Suprapubic skin (tissue), 4 donors: ENCODE data around the gene CFAP90.

ENCODE experiments used
- POLR2A ChIP-seq, 2 donors: fragments of 450-650 bp; IDR thresholded peaks; one replicate each; pipeline ENCODE4 v1.6.1; 2017; ENCODE audit warnings: antibody characterized with exemption in 2 of 2, mild to moderate bottlenecking in 2 of 2, moderate library complexity in 2 of 2
- POLR2AphosphoS5 ChIP-seq, 3 donors: sonication (generic); formaldehyde crosslinking; IDR thresholded peaks; one replicate each; pipeline ENCODE4 v1.6.1; 2017; ENCODE audit warnings: antibody characterized with exemption in 3 of 3
- TF ChIP-seq, protein P1 (sequence below), 2 donors: fragments of 200-600 bp in 1 of 2; fragments of 450-650 bp in 1 of 2; sonication (generic) in 1 of 2; IDR thresholded peaks; one replicate each; pipeline ENCODE4 v1.5.1; 2016 to 2019; ENCODE audit warnings: antibody characterized with exemption in 2 of 2, mild to moderate bottlenecking in 1 of 2, moderate library complexity in 1 of 2

DNA sequence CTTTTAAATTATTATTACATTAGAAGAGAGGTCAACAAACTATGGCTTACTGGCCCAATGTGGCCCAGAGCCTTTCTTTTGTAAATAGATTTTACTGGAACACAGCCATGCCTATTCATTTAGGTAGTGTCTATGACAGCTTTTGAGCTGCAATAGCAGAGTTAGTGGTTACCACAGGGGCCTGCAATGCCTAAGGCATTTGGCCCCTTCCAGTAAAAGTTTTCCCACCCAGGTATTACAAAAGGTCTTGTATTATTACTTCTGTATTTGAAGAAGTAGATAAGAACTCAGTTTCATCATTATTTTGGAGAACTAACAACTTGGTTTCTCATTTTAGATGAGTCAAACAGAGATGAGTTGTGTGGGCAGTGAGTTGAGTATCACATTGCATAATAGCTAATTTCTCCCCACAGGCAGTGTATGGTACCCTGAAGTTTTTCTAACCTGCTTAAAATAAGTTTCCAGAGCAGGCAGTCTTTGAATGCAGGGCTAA is 27.5 kb upstream of the CFAP90 start:
- TF ChIP-seq POLR2A (IDR thresholded peaks at IDR 0.05) (no peak), POLR2AphosphoS5 (IDR thresholded peaks at IDR 0.05) (no peak)
- TF ChIP-seq, protein P1, sequence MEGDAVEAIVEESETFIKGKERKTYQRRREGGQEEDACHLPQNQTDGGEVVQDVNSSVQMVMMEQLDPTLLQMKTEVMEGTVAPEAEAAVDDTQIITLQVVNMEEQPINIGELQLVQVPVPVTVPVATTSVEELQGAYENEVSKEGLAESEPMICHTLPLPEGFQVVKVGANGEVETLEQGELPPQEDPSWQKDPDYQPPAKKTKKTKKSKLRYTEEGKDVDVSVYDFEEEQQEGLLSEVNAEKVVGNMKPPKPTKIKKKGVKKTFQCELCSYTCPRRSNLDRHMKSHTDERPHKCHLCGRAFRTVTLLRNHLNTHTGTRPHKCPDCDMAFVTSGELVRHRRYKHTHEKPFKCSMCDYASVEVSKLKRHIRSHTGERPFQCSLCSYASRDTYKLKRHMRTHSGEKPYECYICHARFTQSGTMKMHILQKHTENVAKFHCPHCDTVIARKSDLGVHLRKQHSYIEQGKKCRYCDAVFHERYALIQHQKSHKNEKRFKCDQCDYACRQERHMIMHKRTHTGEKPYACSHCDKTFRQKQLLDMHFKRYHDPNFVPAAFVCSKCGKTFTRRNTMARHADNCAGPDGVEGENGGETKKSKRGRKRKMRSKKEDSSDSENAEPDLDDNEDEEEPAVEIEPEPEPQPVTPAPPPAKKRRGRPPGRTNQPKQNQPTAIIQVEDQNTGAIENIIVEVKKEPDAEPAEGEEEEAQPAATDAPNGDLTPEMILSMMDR (IDR thresholded peaks at IDR 0.05) = no peak
